HCT116 (cell line): ENCODE data around the gene KCNMB2.

ENCODE experiments used
- CBX3 ChIP-seq: IDR thresholded peaks from 2 replicates; pipeline ENCODE4 v1.6.1; 2012; ENCODE audit warnings: low read depth
- CEBPB ChIP-seq: IDR thresholded peaks from 2 replicates; pipeline ENCODE4 v1.6.1; 2012; ENCODE audit warnings: low read depth
- EGR1 ChIP-seq: IDR thresholded peaks from 2 replicates; pipeline ENCODE4 v1.6.1; 2012; ENCODE audit warnings: low read depth
- EZH2 ChIP-seq: fragments of 200-600 bp; sonication (generic); IDR thresholded peaks from 2 replicates; pipeline ENCODE4 v1.6.1; 2017; ENCODE audit warnings: antibody characterized with exemption, mixed run types
- FOSL1 ChIP-seq: IDR thresholded peaks from 2 replicates; pipeline ENCODE4 v1.6.1; 2012; ENCODE audit warnings: low read depth
- POLR2A ChIP-seq: IDR thresholded peaks from 2 replicates; pipeline ENCODE4 v1.7.0; 2011; ENCODE audit warnings: borderline replicate concordance; ENCODE audit not compliant: insufficient read depth, insufficient read length; ENCODE audit errors: extremely low read depth
- RAD21 ChIP-seq: IDR thresholded peaks from 2 replicates; pipeline ENCODE4 v1.6.1; 2012; ENCODE audit warnings: low read depth, mild to moderate bottlenecking
- SP1 ChIP-seq: IDR thresholded peaks from 2 replicates; pipeline ENCODE4 v1.6.1; 2012; ENCODE audit warnings: low read depth
- SRF ChIP-seq: IDR thresholded peaks from 2 replicates; pipeline ENCODE4 v1.6.1; 2012; ENCODE audit warnings: low read depth
- TF ChIP-seq, protein P1 (sequence below), 3 experiments: fragments of 200-600 bp in 1 of 3; sonication (generic) in 1 of 3; IDR thresholded peaks in 2 of 3; conservative IDR thresholded peaks in 1 of 3; 2 replicates each; pipeline ENCODE4 v1.5.1; 2012 to 2017; ENCODE audit warnings: low read depth in 2 of 3, low read length in 2 of 3, antibody characterized with exemption in 1 of 3, borderline replicate concordance in 1 of 3, control low read depth in 1 of 3, mild to moderate bottlenecking in 1 of 3, mixed read lengths in 1 of 3, mixed run types in 1 of 3, moderate library complexity in 1 of 3; ENCODE audit not compliant: insufficient read depth in 1 of 3
- TF ChIP-seq, protein P2 (sequence below): IDR thresholded peaks from 2 replicates; pipeline ENCODE4 v1.6.1; 2011; ENCODE audit warnings: mild to moderate bottlenecking, low read length, moderate library complexity; ENCODE audit not compliant: insufficient replicate concordance; ENCODE audit errors: extremely low read depth

DNA sequence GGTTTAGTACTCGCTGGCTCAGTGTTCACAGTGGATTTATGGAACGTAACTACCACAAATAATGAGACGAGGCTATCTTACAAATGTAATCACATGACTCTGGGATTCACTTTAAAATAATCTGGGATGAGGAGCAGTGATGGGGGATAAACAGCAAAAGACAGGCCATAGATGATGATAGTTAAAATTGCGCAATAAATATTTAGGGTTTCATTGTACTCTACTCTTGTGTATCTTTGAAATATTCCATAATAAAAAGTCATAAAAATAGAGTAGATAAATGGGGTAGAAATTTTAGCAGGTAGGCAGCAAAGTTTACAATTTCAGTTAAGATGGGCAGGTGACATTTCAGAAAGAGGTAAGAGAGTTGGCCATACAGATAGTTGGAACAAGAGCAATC is 196.6 kb downstream of the KCNMB2 start:
- TF ChIP-seq, protein P1, sequence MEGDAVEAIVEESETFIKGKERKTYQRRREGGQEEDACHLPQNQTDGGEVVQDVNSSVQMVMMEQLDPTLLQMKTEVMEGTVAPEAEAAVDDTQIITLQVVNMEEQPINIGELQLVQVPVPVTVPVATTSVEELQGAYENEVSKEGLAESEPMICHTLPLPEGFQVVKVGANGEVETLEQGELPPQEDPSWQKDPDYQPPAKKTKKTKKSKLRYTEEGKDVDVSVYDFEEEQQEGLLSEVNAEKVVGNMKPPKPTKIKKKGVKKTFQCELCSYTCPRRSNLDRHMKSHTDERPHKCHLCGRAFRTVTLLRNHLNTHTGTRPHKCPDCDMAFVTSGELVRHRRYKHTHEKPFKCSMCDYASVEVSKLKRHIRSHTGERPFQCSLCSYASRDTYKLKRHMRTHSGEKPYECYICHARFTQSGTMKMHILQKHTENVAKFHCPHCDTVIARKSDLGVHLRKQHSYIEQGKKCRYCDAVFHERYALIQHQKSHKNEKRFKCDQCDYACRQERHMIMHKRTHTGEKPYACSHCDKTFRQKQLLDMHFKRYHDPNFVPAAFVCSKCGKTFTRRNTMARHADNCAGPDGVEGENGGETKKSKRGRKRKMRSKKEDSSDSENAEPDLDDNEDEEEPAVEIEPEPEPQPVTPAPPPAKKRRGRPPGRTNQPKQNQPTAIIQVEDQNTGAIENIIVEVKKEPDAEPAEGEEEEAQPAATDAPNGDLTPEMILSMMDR (IDR thresholded peaks at IDR 0.05 in 2 of 3, conservative IDR thresholded peaks at IDR 0.05 in 1 of 3; ENCODE audit: borderline replicate concordance in 1 of 3, insufficient read depth in 1 of 3, low read depth in 2 of 3, low read length in 2 of 3) = no peak
- no peak for TF ChIP-seq POLR2A
- TF ChIP-seq RAD21 = no peak
- TF ChIP-seq, protein P2, sequence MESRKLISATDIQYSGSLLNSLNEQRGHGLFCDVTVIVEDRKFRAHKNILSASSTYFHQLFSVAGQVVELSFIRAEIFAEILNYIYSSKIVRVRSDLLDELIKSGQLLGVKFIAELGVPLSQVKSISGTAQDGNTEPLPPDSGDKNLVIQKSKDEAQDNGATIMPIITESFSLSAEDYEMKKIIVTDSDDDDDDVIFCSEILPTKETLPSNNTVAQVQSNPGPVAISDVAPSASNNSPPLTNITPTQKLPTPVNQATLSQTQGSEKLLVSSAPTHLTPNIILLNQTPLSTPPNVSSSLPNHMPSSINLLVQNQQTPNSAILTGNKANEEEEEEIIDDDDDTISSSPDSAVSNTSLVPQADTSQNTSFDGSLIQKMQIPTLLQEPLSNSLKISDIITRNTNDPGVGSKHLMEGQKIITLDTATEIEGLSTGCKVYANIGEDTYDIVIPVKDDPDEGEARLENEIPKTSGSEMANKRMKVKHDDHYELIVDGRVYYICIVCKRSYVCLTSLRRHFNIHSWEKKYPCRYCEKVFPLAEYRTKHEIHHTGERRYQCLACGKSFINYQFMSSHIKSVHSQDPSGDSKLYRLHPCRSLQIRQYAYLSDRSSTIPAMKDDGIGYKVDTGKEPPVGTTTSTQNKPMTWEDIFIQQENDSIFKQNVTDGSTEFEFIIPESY = no peak
- no peak for TF ChIP-seq SRF
- TF ChIP-seq EGR1 = no peak
- no peak for TF ChIP-seq FOSL1
- no peak for TF ChIP-seq SP1
- TF ChIP-seq CEBPB = no peak
- no peak for TF ChIP-seq EZH2
- TF ChIP-seq CBX3 = no peak
